Breast epithelium (tissue), 3 donors: ENCODE data around the gene ARHGEF17.

Source experiments
- POLR2A ChIP-seq: fragments of 450-650 bp; IDR thresholded peaks from one replicate; pipeline ENCODE4 v1.6.1; 2016; ENCODE audit warnings: antibody characterized with exemption, mild to moderate bottlenecking, moderate library complexity
- POLR2AphosphoS5 ChIP-seq, 3 donors: sonication (generic); formaldehyde crosslinking; IDR thresholded peaks; one replicate each; pipeline ENCODE4 v1.6.1; 2017; ENCODE audit warnings: antibody characterized with exemption in 3 of 3

DNA sequence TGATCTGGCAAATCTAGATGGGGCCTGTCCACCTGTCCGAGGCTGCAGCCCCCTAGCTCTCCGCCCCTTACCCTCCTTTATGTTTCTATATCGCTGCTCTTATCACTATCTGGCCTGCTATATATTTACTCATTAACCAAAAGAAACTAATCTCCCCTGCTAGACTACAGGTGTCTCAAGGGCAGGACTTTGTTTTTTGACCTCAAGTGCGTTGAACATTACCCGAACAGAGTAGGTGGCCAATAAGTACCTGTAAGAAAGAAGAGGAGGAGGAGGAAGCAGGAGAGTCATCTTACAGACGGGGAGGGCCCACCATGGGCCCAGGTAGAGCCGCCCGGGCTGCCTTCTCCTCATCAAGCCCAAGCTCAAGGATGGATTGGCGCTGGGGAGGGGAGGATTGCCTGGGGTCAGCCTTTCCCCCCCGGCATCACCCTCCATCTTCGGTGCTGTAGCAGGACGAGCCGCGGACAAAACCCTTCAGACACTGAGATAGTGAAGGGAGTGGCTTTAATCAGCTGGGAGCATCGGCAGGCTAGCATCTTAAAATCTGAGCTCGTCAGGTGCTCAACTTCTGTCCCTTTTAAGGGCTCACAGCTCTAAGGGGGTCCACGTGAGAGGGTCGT lies 37.1 kb upstream of the ARHGEF17 start:
- TF ChIP-seq POLR2A (no peak), POLR2AphosphoS5 (IDR thresholded peaks at IDR 0.05) (no peak)
